Right lobe of liver (tissue), 6 donors: ENCODE measurements around the gene INPP5D. TPM values are rescaled to one million over a fixed set of nuclear protein-coding genes. Genes with fewer than 3 reads are reported as not detected.

ENCODE experiments used
- ATAC-seq, 4 donors: fragments of 200-7000 bp; cut with Tn5 transposase; one replicate each; pipeline ENCODE4 v1.9.1; 2020; ENCODE audit warnings: mild to moderate bottlenecking in 4 of 4, moderate library complexity in 4 of 4
- DNase-seq, 3 donors: peaks; one replicate each; pipeline ENCODE4 v3.0.0-alpha.2; 2020
- H3K27ac ChIP-seq, 3 donors: fragments of 200-600 bp; one replicate each; pipeline ENCODE4 v1.8.0; 2022
- H3K27me3 ChIP-seq, 2 donors: fragments of 200-600 bp; one replicate each; pipeline ENCODE4 v1.8.0; 2022
- H3K36me3 ChIP-seq, 4 donors: fragments of 200-600 bp; sonication (generic) in 1 of 4; one replicate each; pipeline versions ENCODE4 v1.5.1 to v1.8.0; 2017 to 2022; ENCODE audit warnings: control low read depth in 1 of 4
- H3K4me1 ChIP-seq, 4 donors: fragments of 200-600 bp; sonication (generic) in 1 of 4; one replicate each; pipeline versions ENCODE4 v1.5.1 to v1.8.0; 2017 to 2022; ENCODE audit warnings: control low read depth in 1 of 4
- H3K4me3 ChIP-seq, 3 donors: fragments of 200-600 bp; one replicate each; pipeline ENCODE4 v1.8.0; 2022
- H3K9me3 ChIP-seq, 4 donors: fragments of 200-600 bp; sonication (generic) in 1 of 4; one replicate each; pipeline versions ENCODE4 v1.5.1 to v1.8.0; 2017 to 2022; ENCODE audit warnings: control low read depth in 1 of 4
- POLR2A ChIP-seq: fragments of 450-650 bp; IDR thresholded peaks from one replicate; pipeline ENCODE4 v1.6.1; 2017; ENCODE audit warnings: antibody characterized with exemption, mild to moderate bottlenecking
- WGBS: methylation state at CpG from one replicate; pipeline ENCODE4 v1.1.6; 2018; ENCODE audit warnings: low coverage, low lambda C conversion rate; ENCODE audit not compliant: insufficient coverage; ENCODE audit errors: missing lambda C conversion rate; 5-methylcytosine and 5-hydroxymethylcytosine counted together
- intact Hi-C, 2 donors: fragments of 100-400 bp; cut with DNase I; formaldehyde crosslinking; loops; one replicate each; pipeline versions ENCODE4 v1.11.2 to v1.14.1; 2022
- total RNA-seq, 6 experiments: library from RNA; depleted of rRNA in 2 of 6; stranded (reverse); fragments of >200 nt in 2 of 6; fragmentation: NEBNext Ultra II Directional in 3 of 6; extraction: Animal tissue kit (Norgen Biotek cat#: 25700) in 3 of 6; gene quantifications; one replicate each; pipeline versions ENCODE4 v1.1.0 to v1.2.4, GENCODE V29; 2016 to 2023
- TF ChIP-seq, protein P1 (sequence below), 4 donors: fragments of 200-600 bp in 3 of 4; fragments of 450-650 bp in 1 of 4; IDR thresholded peaks; one replicate each; pipeline versions ENCODE4 v1.5.1 to v1.8.0; 2016 to 2022; ENCODE audit warnings: antibody characterized with exemption in 4 of 4, mild to moderate bottlenecking in 2 of 4
- donor health status: DM: no; HTN: yes; CAD: no.
- donor health status: DM: no; HTN: no; CAD: no.
- donor health status: DM: no; HTN: no; CAD: no.
- donor health status: DM: no; HTN: yes; CAD: no.
- donor health status: DM: no; HTN: yes; CAD: no.

The INPP5D gene
- total RNA-seq, 6 experiments from 2014 or later: 3.5 to 8.1 (median 5.5) TPM

DNA sequence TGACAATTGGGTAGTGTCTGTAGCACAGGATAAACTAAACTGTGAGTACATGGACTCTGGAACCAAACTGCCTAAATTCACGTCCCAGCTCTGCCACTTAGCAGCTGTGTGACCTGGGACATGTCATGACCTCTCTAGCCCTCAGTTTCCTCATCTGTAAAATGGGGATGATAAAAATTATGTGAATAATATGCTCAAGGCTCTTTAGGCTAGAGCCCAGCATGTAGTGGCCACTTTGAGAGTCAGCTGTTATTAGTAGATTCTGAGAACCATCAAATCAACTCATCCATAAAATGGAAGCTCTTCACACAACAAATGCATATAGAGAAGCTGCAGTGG is 87.7 kb downstream of the INPP5D start:
- H3K4me1 ChIP-seq: no peaks in the 10 kb centered on the region
- 40% methylated on average over 1 of the region's 1 CpG for WGBS
- intact Hi-C loops: no loop called here
- no peaks in the 10 kb centered on the region for H3K27me3 ChIP-seq
- TF ChIP-seq, protein P1, sequence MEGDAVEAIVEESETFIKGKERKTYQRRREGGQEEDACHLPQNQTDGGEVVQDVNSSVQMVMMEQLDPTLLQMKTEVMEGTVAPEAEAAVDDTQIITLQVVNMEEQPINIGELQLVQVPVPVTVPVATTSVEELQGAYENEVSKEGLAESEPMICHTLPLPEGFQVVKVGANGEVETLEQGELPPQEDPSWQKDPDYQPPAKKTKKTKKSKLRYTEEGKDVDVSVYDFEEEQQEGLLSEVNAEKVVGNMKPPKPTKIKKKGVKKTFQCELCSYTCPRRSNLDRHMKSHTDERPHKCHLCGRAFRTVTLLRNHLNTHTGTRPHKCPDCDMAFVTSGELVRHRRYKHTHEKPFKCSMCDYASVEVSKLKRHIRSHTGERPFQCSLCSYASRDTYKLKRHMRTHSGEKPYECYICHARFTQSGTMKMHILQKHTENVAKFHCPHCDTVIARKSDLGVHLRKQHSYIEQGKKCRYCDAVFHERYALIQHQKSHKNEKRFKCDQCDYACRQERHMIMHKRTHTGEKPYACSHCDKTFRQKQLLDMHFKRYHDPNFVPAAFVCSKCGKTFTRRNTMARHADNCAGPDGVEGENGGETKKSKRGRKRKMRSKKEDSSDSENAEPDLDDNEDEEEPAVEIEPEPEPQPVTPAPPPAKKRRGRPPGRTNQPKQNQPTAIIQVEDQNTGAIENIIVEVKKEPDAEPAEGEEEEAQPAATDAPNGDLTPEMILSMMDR (IDR thresholded peaks at IDR 0.05): no peak
- no peak for TF ChIP-seq POLR2A
- H3K4me3 ChIP-seq: no peak overlapping the region
- no peak overlapping the region for H3K27ac ChIP-seq
- no peaks in the 10 kb centered on the region for H3K36me3 ChIP-seq
- ATAC-seq: no peak
- no peaks in the 10 kb centered on the region for H3K9me3 ChIP-seq
- DNase-seq: no peak

DNA sequence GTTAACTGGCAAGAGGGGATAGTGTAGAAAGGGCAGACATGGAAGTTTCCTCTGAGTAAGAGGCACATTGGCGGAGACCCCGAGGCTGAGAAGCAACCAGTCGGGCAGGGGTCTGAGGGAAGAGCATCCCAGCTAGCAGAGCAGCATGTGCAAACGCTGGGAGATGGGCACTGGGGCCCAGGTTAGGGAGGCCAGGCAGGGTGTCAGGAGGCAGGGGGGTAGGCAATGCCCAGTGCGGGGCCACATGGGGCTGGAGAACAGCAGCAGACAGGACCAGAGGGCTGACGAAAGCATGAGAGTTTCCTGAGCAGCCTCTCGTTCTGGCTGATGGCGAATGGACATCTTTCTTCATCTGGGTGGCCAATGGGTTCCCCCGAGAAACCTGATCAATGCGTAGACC is 88.2 kb downstream of the INPP5D start:
- Histone ChIP-seq H3K27me3 (no peaks in the 10 kb centered on the region), H3K4me1 (no peaks in the 10 kb centered on the region), H3K9me3 (no peaks in the 10 kb centered on the region), H3K36me3 (no peaks in the 10 kb centered on the region), H3K4me3 (no peak overlapping the region), H3K27ac (no peak overlapping the region)
- WGBS: 92% methylated on average over 4 of the region's 10 CpGs
- TF ChIP-seq, protein P1 (IDR thresholded peaks at IDR 0.05): no peak
- TF ChIP-seq POLR2A: no peak
- intact Hi-C loops: no loop called here
- ATAC-seq (no peak), DNase-seq (no peak)

DNA sequence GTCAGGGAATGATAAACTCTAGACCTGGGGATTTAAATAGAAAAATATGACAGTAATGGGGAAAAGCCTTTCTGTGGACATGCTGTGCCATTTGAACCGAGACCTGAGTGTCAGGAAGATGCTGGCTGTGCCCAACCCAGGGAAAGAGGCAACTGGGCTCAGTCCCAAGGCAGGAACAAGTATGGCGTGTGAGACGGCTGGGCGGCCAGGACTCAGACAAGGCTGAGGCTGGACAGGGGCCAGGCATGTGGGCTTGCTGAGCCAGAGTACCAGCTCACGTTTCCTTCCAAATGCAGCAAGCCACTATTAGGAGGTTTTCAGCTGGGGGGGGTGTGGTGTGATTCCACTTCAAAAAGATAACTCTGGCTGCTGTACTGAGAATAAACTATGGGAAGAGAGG is 92.4 kb downstream of the INPP5D start:
- intact Hi-C loops: no loop called here
- Histone ChIP-seq H3K4me3 (no peak overlapping the region), H3K36me3 (no peaks in the 10 kb centered on the region), H3K27ac (no peak overlapping the region), H3K9me3 (no peaks in the 10 kb centered on the region), H3K27me3 (no peaks in the 10 kb centered on the region), H3K4me1 (no peaks in the 10 kb centered on the region)
- ATAC-seq (no peak), DNase-seq (no peak)
- TF ChIP-seq, protein P1 (IDR thresholded peaks at IDR 0.05): no peak
- TF ChIP-seq POLR2A: no peak
- WGBS: 47% methylated on average over 2 of the region's 5 CpGs

DNA sequence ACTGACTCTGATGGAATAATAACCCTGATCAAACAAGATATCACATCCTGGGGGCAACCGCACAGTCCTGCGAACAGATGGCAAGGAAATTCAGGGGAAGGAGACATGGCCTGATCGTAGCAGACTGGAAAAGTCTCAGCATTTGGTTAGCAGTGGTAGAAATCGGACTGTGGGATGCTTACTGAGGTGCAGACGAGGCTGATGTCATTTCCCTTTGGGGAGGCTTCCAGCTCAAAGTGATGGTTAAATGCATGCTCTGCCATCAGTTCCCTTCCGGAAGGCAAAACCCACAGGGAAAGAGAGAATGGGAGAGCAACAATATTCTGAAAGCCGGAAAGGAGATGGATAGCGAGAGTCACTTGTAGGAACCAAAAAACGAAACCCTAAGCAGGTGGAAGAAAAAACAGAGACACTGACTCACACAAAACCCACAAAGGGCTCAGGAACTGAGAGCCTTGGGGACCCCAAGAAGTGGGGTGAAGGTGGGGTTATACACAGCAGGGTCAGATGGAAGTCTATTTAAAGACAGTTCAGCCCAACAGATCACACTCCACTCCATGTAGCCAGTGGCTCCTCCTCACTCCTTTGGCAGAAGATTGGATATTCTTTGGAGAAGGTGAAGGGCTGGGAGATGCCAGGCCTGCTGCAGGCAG is 93.1 kb downstream of the INPP5D start:
- 74% methylated on average over 8 of the region's 9 CpGs for WGBS
- intact Hi-C loops: no loop called here

More for the DNA sequence above, 93.1 kb downstream of the INPP5D start:
- Histone ChIP-seq H3K27ac (no peak overlapping the region), H3K9me3 (no peaks in the 10 kb centered on the region), H3K36me3 (no peaks in the 10 kb centered on the region), H3K27me3 (no peaks in the 10 kb centered on the region), H3K4me3 (no peak overlapping the region), H3K4me1 (no peaks in the 10 kb centered on the region)
- DNase-seq (no peak), ATAC-seq (no peak)
- no peak for TF ChIP-seq POLR2A
- TF ChIP-seq, protein P1 (IDR thresholded peaks at IDR 0.05): no peak
